HepG2 (cell line): ENCODE data around the gene CARD19. TPM values are rescaled to one million over a fixed set of nuclear protein-coding genes. Genes with fewer than 3 reads are reported as not detected.

ENCODE experiments used
- ADNP ChIP-seq: sonication (generic); formaldehyde crosslinking; IDR thresholded peaks from 2 replicates; pipeline ENCODE4 v1.4.0; 2020; ENCODE audit warnings: missing genetic modification reagents
- CBX2 ChIP-seq, 2 experiments: fragments of 200-600 bp in 1 of 2; sonication (generic); formaldehyde crosslinking in 1 of 2; IDR thresholded peaks; 2 replicates each; pipeline versions ENCODE4 v1.7.0 to v1.8.1; 2018 to 2022; ENCODE audit warnings: low read depth in 2 of 2, low read length in 1 of 2, mild to moderate bottlenecking in 1 of 2, missing genetic modification reagents in 1 of 2
- EHMT2 ChIP-seq: fragments of 200-600 bp; sonication (generic); IDR thresholded peaks from 2 replicates; pipeline ENCODE4 v1.7.0; 2017; ENCODE audit warnings: antibody characterized with exemption, low read depth, low read length, borderline replicate concordance
- GFI1 ChIP-seq: sonication (generic); formaldehyde crosslinking; IDR thresholded peaks from 2 replicates; pipeline ENCODE4 v1.5.0; 2020; ENCODE audit warnings: missing genetic modification reagents, mild to moderate bottlenecking, borderline replicate concordance
- HOXD1 ChIP-seq: sonication (generic); formaldehyde crosslinking; IDR thresholded peaks from 2 replicates; pipeline ENCODE4 v1.5.0; 2020; ENCODE audit warnings: missing genetic modification reagents
- KLF15 ChIP-seq: sonication (generic); formaldehyde crosslinking; IDR thresholded peaks from 2 replicates; pipeline ENCODE4 v1.8.1; 2023; ENCODE audit warnings: borderline replicate concordance, mild to moderate bottlenecking, inconsistent platforms, missing genetic modification reagents, mixed read lengths
- MED8 ChIP-seq: sonication (generic); formaldehyde crosslinking; IDR thresholded peaks from 2 replicates; pipeline ENCODE4 v1.8.1; 2023; ENCODE audit warnings: mild to moderate bottlenecking, missing genetic modification reagents; ENCODE audit not compliant: insufficient replicate concordance
- MEF2D ChIP-seq: sonication (generic); formaldehyde crosslinking; IDR thresholded peaks from 2 replicates; pipeline ENCODE4 v1.5.1; 2020; ENCODE audit warnings: mild to moderate bottlenecking, missing genetic modification reagents
- MYNN ChIP-seq: sonication (generic); formaldehyde crosslinking; IDR thresholded peaks from 2 replicates; pipeline ENCODE4 v1.4.0; 2020; ENCODE audit warnings: mild to moderate bottlenecking, low read depth, missing genetic modification reagents
- NFE2L2 ChIP-seq: fragments of 150-350 bp; IDR thresholded peaks from 2 replicates; pipeline ENCODE4 v1.6.1; 2014; ENCODE audit warnings: low read length
- ZNF138 ChIP-seq: sonication (generic); formaldehyde crosslinking; IDR thresholded peaks from 2 replicates; pipeline ENCODE4 v1.5.0; 2020; ENCODE audit warnings: mild to moderate bottlenecking, low read depth, missing genetic modification reagents
- ZNF788 ChIP-seq: sonication (generic); formaldehyde crosslinking; IDR thresholded peaks from 2 replicates; pipeline ENCODE4 v1.5.0; 2020; ENCODE audit warnings: mild to moderate bottlenecking, missing genetic modification reagents, borderline replicate concordance
- ZNF839 ChIP-seq: sonication (generic); formaldehyde crosslinking; IDR thresholded peaks from 2 replicates; pipeline ENCODE4 v1.4.0; 2020; ENCODE audit warnings: missing genetic modification reagents, mild to moderate bottlenecking, borderline replicate concordance
- polyA plus RNA-seq, 8 experiments: library from polyadenylated mRNA; depleted of rRNA in 3 of 8; stranded (reverse) in 7 of 8; unstranded in 1 of 8; fragments of >200 nt; fragmentation: Illumina TruSeq in 4 of 8; extraction: Trizol in 4 of 8; gene quantifications; 2 replicates each; pipeline versions ENCODE4 v1.2.1 to v1.2.3, GENCODE V29; 2011 to 2016; ENCODE audit warnings: low read depth in 4 of 8, missing spikeins in 1 of 8, mixed read lengths in 1 of 8; ENCODE audit not compliant: insufficient read depth in 1 of 8
- total RNA-seq, 5 experiments: library from RNA; depleted of rRNA; stranded (reverse); fragments of >200 nt; fragmentation: Illumina TruSeq; extraction: Trizol; gene quantifications; 2 replicates each; pipeline ENCODE4 v1.2.3, GENCODE V29; 2016; ENCODE audit warnings: low read depth in 1 of 5
- TF ChIP-seq, protein P1 (sequence below): sonication (generic); formaldehyde crosslinking; IDR thresholded peaks from 2 replicates; pipeline ENCODE4 v1.5.1; 2020; ENCODE audit warnings: mild to moderate bottlenecking, missing genetic modification reagents, borderline replicate concordance
- TF ChIP-seq, protein P2 (sequence below): sonication (generic); formaldehyde crosslinking; IDR thresholded peaks from 2 replicates; pipeline ENCODE4 v1.8.1; 2023; ENCODE audit warnings: mild to moderate bottlenecking, missing genetic modification reagents, borderline replicate concordance
- TF ChIP-seq, protein P3 (sequence below): sonication (generic); formaldehyde crosslinking; IDR thresholded peaks from 2 replicates; pipeline ENCODE4 v1.5.0; 2020; ENCODE audit warnings: mild to moderate bottlenecking, missing genetic modification reagents
- TF ChIP-seq, protein P4 (sequence below): sonication (generic); formaldehyde crosslinking; IDR thresholded peaks from 2 replicates; pipeline ENCODE4 v1.4.0; 2020; ENCODE audit warnings: missing genetic modification reagents

Gene CARD19
- total and polyA plus RNA-seq, 2 of the 13 experiments (the other 11 are each of a cell fraction or from before 2014, with no cell fraction given), result 18.4 to 47.2 TPM

DNA sequence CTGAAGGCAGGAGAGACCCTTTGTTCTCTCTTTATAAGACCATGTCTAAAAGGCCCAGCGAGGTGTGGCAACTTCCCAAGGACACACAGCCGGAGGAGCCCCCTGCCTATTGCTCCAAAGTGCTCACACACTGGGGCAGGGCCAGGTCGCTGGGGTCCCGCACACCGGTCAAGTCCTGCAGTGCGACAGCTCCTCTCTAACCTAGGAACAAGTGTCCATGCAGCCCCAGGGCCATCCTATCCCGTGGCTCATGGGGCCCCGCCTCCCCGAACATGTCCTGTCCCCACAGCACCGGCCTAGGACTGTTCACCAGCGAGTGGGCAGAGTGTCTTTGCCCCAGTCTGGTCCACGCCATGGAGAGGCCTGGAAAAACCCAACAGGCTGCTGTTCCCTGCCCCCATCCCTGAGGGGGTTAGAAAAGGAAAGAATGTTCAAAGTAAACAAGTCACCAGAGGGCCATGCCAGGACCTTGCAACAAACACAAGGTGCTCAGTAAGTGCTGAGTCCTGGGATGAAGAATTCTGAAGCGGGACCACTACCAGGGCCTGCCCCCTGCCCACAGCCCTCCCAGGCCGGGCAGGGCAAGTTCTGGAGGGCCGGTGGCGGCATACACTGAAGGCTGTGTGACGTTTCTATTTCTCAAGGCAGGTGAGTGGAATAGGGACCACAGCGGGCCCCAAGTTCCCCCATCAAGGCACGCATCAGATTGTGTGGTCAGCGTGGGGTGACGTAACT lies 37.1 kb downstream of the CARD19 start (continued):
- TF ChIP-seq CBX2 (IDR thresholded peaks at IDR 0.05; ENCODE audit: low read depth, low read length), result no peak
- no peak for TF ChIP-seq CBX2 (CRISPR knock-in tag; IDR thresholded peaks at IDR 0.05; ENCODE audit: low read depth)
- TF ChIP-seq, protein P1, sequence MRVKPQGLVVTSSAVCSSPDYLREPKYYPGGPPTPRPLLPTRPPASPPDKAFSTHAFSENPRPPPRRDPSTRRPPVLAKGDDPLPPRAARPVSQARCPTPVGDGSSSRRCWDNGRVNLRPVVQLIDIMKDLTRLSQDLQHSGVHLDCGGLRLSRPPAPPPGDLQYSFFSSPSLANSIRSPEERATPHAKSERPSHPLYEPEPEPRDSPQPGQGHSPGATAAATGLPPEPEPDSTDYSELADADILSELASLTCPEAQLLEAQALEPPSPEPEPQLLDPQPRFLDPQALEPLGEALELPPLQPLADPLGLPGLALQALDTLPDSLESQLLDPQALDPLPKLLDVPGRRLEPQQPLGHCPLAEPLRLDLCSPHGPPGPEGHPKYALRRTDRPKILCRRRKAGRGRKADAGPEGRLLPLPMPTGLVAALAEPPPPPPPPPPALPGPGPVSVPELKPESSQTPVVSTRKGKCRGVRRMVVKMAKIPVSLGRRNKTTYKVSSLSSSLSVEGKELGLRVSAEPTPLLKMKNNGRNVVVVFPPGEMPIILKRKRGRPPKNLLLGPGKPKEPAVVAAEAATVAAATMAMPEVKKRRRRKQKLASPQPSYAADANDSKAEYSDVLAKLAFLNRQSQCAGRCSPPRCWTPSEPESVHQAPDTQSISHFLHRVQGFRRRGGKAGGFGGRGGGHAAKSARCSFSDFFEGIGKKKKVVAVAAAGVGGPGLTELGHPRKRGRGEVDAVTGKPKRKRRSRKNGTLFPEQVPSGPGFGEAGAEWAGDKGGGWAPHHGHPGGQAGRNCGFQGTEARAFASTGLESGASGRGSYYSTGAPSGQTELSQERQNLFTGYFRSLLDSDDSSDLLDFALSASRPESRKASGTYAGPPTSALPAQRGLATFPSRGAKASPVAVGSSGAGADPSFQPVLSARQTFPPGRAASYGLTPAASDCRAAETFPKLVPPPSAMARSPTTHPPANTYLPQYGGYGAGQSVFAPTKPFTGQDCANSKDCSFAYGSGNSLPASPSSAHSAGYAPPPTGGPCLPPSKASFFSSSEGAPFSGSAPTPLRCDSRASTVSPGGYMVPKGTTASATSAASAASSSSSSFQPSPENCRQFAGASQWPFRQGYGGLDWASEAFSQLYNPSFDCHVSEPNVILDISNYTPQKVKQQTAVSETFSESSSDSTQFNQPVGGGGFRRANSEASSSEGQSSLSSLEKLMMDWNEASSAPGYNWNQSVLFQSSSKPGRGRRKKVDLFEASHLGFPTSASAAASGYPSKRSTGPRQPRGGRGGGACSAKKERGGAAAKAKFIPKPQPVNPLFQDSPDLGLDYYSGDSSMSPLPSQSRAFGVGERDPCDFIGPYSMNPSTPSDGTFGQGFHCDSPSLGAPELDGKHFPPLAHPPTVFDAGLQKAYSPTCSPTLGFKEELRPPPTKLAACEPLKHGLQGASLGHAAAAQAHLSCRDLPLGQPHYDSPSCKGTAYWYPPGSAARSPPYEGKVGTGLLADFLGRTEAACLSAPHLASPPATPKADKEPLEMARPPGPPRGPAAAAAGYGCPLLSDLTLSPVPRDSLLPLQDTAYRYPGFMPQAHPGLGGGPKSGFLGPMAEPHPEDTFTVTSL (CRISPR knock-in tag), result no peak
- peak; percentile 70; the same call in 1 of the 2 replicates for TF ChIP-seq KLF15 (CRISPR knock-in tag)
- TF ChIP-seq MED8, result no peak
- no peak for TF ChIP-seq GFI1 (CRISPR knock-in tag)
- TF ChIP-seq MYNN (CRISPR knock-in tag), result no peak
- no peak for TF ChIP-seq HOXD1
- TF ChIP-seq ZNF138 (CRISPR knock-in tag), result no peak
- TF ChIP-seq NFE2L2, result no peak
- no peak for TF ChIP-seq ADNP (CRISPR knock-in tag)
- TF ChIP-seq, protein P2, sequence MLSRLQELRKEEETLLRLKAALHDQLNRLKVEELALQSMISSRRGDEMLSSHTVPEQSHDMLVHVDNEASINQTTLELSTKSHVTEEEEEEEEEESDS (CRISPR knock-in tag), result no peak
- no peak for TF ChIP-seq EHMT2
- TF ChIP-seq ZNF839, result peak; percentile 35; the same call in 1 of the 2 replicates
- 0 out of 2 replicates have a peak, but pooled peaks have one; percentile 54 for TF ChIP-seq ZNF788 (CRISPR knock-in tag)
- 0 out of 2 replicates have a peak, but pooled peaks have one; percentile 14 for TF ChIP-seq MEF2D
- TF ChIP-seq, protein P3, sequence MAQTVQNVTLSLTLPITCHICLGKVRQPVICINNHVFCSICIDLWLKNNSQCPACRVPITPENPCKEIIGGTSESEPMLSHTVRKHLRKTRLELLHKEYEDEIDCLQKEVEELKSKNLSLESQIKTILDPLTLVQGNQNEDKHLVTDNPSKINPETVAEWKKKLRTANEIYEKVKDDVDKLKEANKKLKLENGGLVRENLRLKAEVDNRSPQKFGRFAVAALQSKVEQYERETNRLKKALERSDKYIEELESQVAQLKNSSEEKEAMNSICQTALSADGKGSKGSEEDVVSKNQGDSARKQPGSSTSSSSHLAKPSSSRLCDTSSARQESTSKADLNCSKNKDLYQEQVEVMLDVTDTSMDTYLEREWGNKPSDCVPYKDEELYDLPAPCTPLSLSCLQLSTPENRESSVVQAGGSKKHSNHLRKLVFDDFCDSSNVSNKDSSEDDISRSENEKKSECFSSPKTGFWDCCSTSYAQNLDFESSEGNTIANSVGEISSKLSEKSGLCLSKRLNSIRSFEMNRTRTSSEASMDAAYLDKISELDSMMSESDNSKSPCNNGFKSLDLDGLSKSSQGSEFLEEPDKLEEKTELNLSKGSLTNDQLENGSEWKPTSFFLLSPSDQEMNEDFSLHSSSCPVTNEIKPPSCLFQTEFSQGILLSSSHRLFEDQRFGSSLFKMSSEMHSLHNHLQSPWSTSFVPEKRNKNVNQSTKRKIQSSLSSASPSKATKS (CRISPR knock-in tag), result no peak
- TF ChIP-seq, protein P4, sequence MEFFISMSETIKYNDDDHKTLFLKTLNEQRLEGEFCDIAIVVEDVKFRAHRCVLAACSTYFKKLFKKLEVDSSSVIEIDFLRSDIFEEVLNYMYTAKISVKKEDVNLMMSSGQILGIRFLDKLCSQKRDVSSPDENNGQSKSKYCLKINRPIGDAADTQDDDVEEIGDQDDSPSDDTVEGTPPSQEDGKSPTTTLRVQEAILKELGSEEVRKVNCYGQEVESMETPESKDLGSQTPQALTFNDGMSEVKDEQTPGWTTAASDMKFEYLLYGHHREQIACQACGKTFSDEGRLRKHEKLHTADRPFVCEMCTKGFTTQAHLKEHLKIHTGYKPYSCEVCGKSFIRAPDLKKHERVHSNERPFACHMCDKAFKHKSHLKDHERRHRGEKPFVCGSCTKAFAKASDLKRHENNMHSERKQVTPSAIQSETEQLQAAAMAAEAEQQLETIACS, result no peak
